ENCODE results near the gene ACTN4. TPM values are rescaled to one million over a fixed set of nuclear protein-coding genes. Genes with fewer than 3 reads are reported as not detected.

ACTN4 gene
- polyA plus RNA-seq, 2 of the 4 experiments (the other 2 are of a cell fraction): 605 to 967 TPM

- no peak for TF ChIP-seq CTCF (IDR thresholded peaks at IDR 0.05)
- TF ChIP-seq ZC3H11A (IDR thresholded peaks at IDR 0.05): no peak
- 0 out of 2 replicates have a peak, but pooled peaks have one; percentile 38 for TF ChIP-seq MAX (IDR thresholded peaks at IDR 0.05)
- TF ChIP-seq FOSB (CRISPR knock-in tag; IDR thresholded peaks at IDR 0.05): no peak; the same call in 1 of the 2 replicates
- no peak for TF ChIP-seq RCOR1 (IDR thresholded peaks at IDR 0.05; ENCODE audit: low read depth, low read length)
- TF ChIP-seq MAZ (IDR thresholded peaks at IDR 0.05; ENCODE audit: borderline replicate concordance, low read depth, low read length): no peak
- no peak for TF ChIP-seq RFX5 (IDR thresholded peaks at IDR 0.05)
- 0 out of 2 replicates have a peak, but pooled peaks have one; percentile 20 for TF ChIP-seq HOXA7 (CRISPR knock-in tag; IDR thresholded peaks at IDR 0.05)
- no peak for TF ChIP-seq RARB (CRISPR knock-in tag; IDR thresholded peaks at IDR 0.05)
- TF ChIP-seq SMC3 (IDR thresholded peaks at IDR 0.05): no peak
- TF ChIP-seq FOSL2 (IDR thresholded peaks at IDR 0.05): no peak
- no peak for TF ChIP-seq FOSL2 (CRISPR knock-in tag; IDR thresholded peaks at IDR 0.05)
- TF ChIP-seq RAD21 (conservative IDR thresholded peaks at IDR 0.05 in 1 of 2, IDR thresholded peaks at IDR 0.05 in 1 of 2): no peak
- no peak for TF ChIP-seq SREBF2 (IDR thresholded peaks at IDR 0.05)
- TF ChIP-seq JUNB (IDR thresholded peaks at IDR 0.05): no peak
- TF ChIP-seq TP53 (CRISPR knock-in tag; IDR thresholded peaks at IDR 0.05): no peak
- no peak for TF ChIP-seq BHLHE40 (IDR thresholded peaks at IDR 0.05; ENCODE audit: low read depth, low read length)
Observed at GRCh38 chr19:38678891-38679494, 31.5 kb downstream of the ACTN4 start (continued).

GRCh38 chr19:38679839-38680238 lies 32.4 kb downstream of the ACTN4 start:
- H3K9me3 ChIP-seq: peaks cover 7% of the 10 kb centered on the region; the same call in 2 of the 3 replicates
- ATAC-seq (peak; percentile 0 to 1; a peak in 2 of 6 replicates), DNase-seq (ENCODE audit: low read depth in 1 of 2, low spot score in 1 of 2) (peak in 1 of 2 experiments; percentile 88), FAIRE-seq (peak; percentile 86)
- POLR2A ChIA-PET: interaction anchor here (0.6 to 6.7 kb wide), 4 partner anchors 13 to 31 kb away, joined by 3 to 61 read pairs (median 6); partner anchors contain the start of gene ACTN4
- peaks cover 90% of the 10 kb centered on the region for H3K4me1 ChIP-seq
- H3K4me3 ChIP-seq: no peak overlapping the region
- peak overlapping the region; percentile 93 to 94 for H3K27ac ChIP-seq
- 16% methylated on average over 4 of the region's 4 CpGs for WGBS (ENCODE audit: missing lambda C conversion rate)
- peak overlapping the region; percentile 54 for H3K4me2 ChIP-seq
- CTCF ChIA-PET: interaction anchor here (0.6 to 18.2 kb wide), 10 partner anchors 14 to 277 kb away, joined by 3 to 336 read pairs (median 6); partner anchors contain the start of genes ACTN4, FAM98C, MRPS12 and SARS2
- 0 out of 3 replicates have a peak, but pooled peaks have one; percentile 29 for TF ChIP-seq BCL3 (IDR thresholded peaks at IDR 0.05)
- no peak for TF ChIP-seq KDM5A (IDR thresholded peaks at IDR 0.05)
- TF ChIP-seq HES2 (IDR thresholded peaks at IDR 0.05): no peak
- TF ChIP-seq CBX8 (IDR thresholded peaks at IDR 0.05): no peak
- peak; percentile 4 for TF ChIP-seq ZFP36 (IDR thresholded peaks at IDR 0.05; ENCODE audit: borderline replicate concordance, partially characterized antibody)
- no peak; the same call in 1 of the 2 replicates for TF ChIP-seq PBX3 (IDR thresholded peaks at IDR 0.05)
- no peak for TF ChIP-seq HEYL (CRISPR knock-in tag; IDR thresholded peaks at IDR 0.05)
- peak; percentile 85; the same call in 1 of the 2 replicates for TF ChIP-seq HOXA7 (CRISPR knock-in tag; IDR thresholded peaks at IDR 0.05)
- TF ChIP-seq SREBF2 (IDR thresholded peaks at IDR 0.05): no peak
- peak in 1 of 2 experiments; percentile 52; a peak in 2 of 5 replicates for TF ChIP-seq JUN (IDR thresholded peaks at IDR 0.05)
- no peak for TF ChIP-seq ELK1 (IDR thresholded peaks at IDR 0.05; ENCODE audit: low read depth, low read length)
- TF ChIP-seq GATA3 (IDR thresholded peaks at IDR 0.05; ENCODE audit: borderline replicate concordance): 0 out of 2 replicates have a peak, but pooled peaks have one; percentile 1
- 0 out of 2 replicates have a peak, but pooled peaks have one; percentile 3 for TF ChIP-seq ZC3H11A (IDR thresholded peaks at IDR 0.05)
- peak; percentile 64 to 71; a peak in 3 of 4 replicates for TF ChIP-seq CEBPB (IDR thresholded peaks at IDR 0.05)
- TF ChIP-seq HMGXB4 (CRISPR knock-in tag; IDR thresholded peaks at IDR 0.05; ENCODE audit: borderline replicate concordance): no peak
- no peak for TF ChIP-seq PHF8 (IDR thresholded peaks at IDR 0.05; ENCODE audit: borderline replicate concordance, low read depth)
- no peak for TF ChIP-seq POLR2AphosphoS2 (conservative IDR thresholded peaks at IDR 0.05; ENCODE audit: low read length)
- TF ChIP-seq EHF (CRISPR knock-in tag; IDR thresholded peaks at IDR 0.05): no peak
